SK-N-SH (cell line): ENCODE measurements around the gene TEX264. TPM values are rescaled to one million over a fixed set of nuclear protein-coding genes. Genes with fewer than 3 reads are reported as not detected.

ENCODE experiments used
- CTCF ChIA-PET: fragments of 300-600, 350-600 bp; formaldehyde crosslinking; extraction: SDS; loops from one replicate; lab custom pipeline; 2021; lab: Yijun Ruan, JAX
- POLR2A ChIA-PET: fragments of 350-600 bp; sonication (Branson Sonifier 250); formaldehyde crosslinking; extraction: SDS; loops from one replicate; lab custom pipeline; 2020; ENCODE audit warnings: antibody characterized with exemption, inconsistent platforms; lab: Yijun Ruan, JAX
- DNase-seq: peaks from one replicate; pipeline ENCODE4 v3.0.0; 2012
- H2AFZ ChIP-seq: fragments of 200-600 bp; sonication (generic); 2 replicates; pipeline ENCODE4 v1.8.1; 2016; ENCODE audit warnings: antibody characterized with exemption, mild to moderate bottlenecking, low read depth
- H3F3A ChIP-seq: fragments of 200-600 bp; sonication (generic); replicated peaks from 2 replicates; pipeline ENCODE3; 2016; ENCODE audit warnings: antibody characterized with exemption, mild to moderate bottlenecking; ENCODE audit not compliant: insufficient read depth
- H3K27ac ChIP-seq, 2 experiments: fragments of 200-500 bp in 1 of 2; fragments of 200-600 bp in 1 of 2; sonication (Bioruptor generic) in 1 of 2; sonication (generic), shearing (Covaris generic) in 1 of 2; 2 replicates each; pipeline versions ENCODE4 v1.5.1 to v1.6.1; 2014 to 2016; ENCODE audit warnings: low read depth in 2 of 2, inconsistent platforms in 1 of 2, low read length in 1 of 2, mild to moderate bottlenecking in 1 of 2, mixed read lengths in 1 of 2
- H3K27me3 ChIP-seq: fragments of 200-600 bp; sonication (generic), shearing (Covaris generic); 2 replicates; pipeline ENCODE4 v1.6.1; 2016; ENCODE audit warnings: mixed run types; ENCODE audit not compliant: insufficient read depth
- H3K36me3 ChIP-seq, 2 experiments: fragments of 200-500 bp in 1 of 2; fragments of 200-600 bp in 1 of 2; sonication (Bioruptor generic) in 1 of 2; sonication (generic) in 1 of 2; replicated peaks in 1 of 2; 2 replicates each; pipeline versions ENCODE3 to v1.5.1; 2014 to 2016; ENCODE audit warnings: low read length in 1 of 2, mild to moderate bottlenecking in 1 of 2; ENCODE audit not compliant: insufficient read depth in 2 of 2, control insufficient read depth in 1 of 2
- H3K4me1 ChIP-seq, 2 experiments: fragments of 200-500 bp in 1 of 2; fragments of 200-600 bp in 1 of 2; sonication (Bioruptor generic) in 1 of 2; sonication (generic), shearing (Covaris generic) in 1 of 2; 2 replicates each; pipeline versions ENCODE4 v1.5.1 to v1.6.1; 2014 to 2016; ENCODE audit warnings: low read depth in 1 of 2, low read length in 1 of 2, mixed run types in 1 of 2; ENCODE audit not compliant: insufficient read depth in 2 of 2, control insufficient read depth in 1 of 2
- H3K4me2 ChIP-seq: fragments of 200-600 bp; sonication (generic), shearing (Covaris generic); 2 replicates; pipeline ENCODE4 v1.6.1; 2017; ENCODE audit warnings: mixed run types
- H3K4me3 ChIP-seq, 2 experiments: fragments of 200-500 bp in 1 of 2; fragments of 200-600 bp in 1 of 2; sonication (Bioruptor generic) in 1 of 2; sonication (generic), shearing (Covaris generic) in 1 of 2; 2 replicates each; pipeline versions ENCODE4 v1.5.1 to v1.8.1; 2014 to 2016; ENCODE audit warnings: low read depth in 2 of 2, inconsistent platforms in 1 of 2, low read length in 1 of 2, mild to moderate bottlenecking in 1 of 2, mixed read lengths in 1 of 2, moderate library complexity in 1 of 2
- H3K79me2 ChIP-seq: fragments of 200-600 bp; sonication (generic); 2 replicates; pipeline ENCODE4 v1.8.1; 2017; ENCODE audit warnings: mild to moderate bottlenecking; ENCODE audit not compliant: insufficient read depth
- H3K9ac ChIP-seq: fragments of 200-600 bp; sonication (generic); 2 replicates; pipeline ENCODE4 v1.6.1; 2017; ENCODE audit warnings: mixed run types
- H3K9me2 ChIP-seq: fragments of 200-600 bp; sonication (generic); 2 replicates; pipeline ENCODE4 v1.6.1; 2017; ENCODE audit warnings: mixed run types
- H3K9me3 ChIP-seq: fragments of 200-600 bp; sonication (generic); 2 replicates; pipeline ENCODE4 v1.6.1; 2017; ENCODE audit warnings: mixed run types, mild to moderate bottlenecking, moderate library complexity
- H4K20me1 ChIP-seq: fragments of 200-600 bp; sonication (generic); 2 replicates; pipeline ENCODE4 v1.6.1; 2017; ENCODE audit warnings: mild to moderate bottlenecking, mixed run types; ENCODE audit not compliant: insufficient read depth
- CHD2 ChIP-seq: fragments of 150-350 bp; IDR thresholded peaks from 2 replicates; pipeline ENCODE4 v1.6.1; 2018; ENCODE audit warnings: low read length; ENCODE audit not compliant: partially characterized antibody
- CTCF ChIP-seq: fragments of 200-600 bp; sonication (generic); IDR thresholded peaks from 2 replicates; pipeline ENCODE4 v1.6.1; 2017; ENCODE audit warnings: antibody characterized with exemption, mild to moderate bottlenecking, moderate library complexity
- EZH2phosphoT487 ChIP-seq: fragments of 200-600 bp; sonication (generic); IDR thresholded peaks from 2 replicates; pipeline ENCODE4 v1.6.1; 2017; ENCODE audit warnings: low read depth, mixed run types, mild to moderate bottlenecking, antibody characterized with exemption, moderate library complexity, borderline replicate concordance
- FOXJ3 ChIP-seq: sonication (generic); formaldehyde crosslinking; IDR thresholded peaks from 2 replicates; pipeline ENCODE4 v1.5.1; 2020; ENCODE audit warnings: mild to moderate bottlenecking, missing genetic modification reagents
- FOXM1 ChIP-seq: IDR thresholded peaks from 2 replicates; pipeline ENCODE4 v1.4.0; 2012; ENCODE audit warnings: low read depth, mild to moderate bottlenecking
- GABPA ChIP-seq: IDR thresholded peaks from 2 replicates; pipeline ENCODE4 v1.4.0; 2012; ENCODE audit warnings: low read depth, mild to moderate bottlenecking
- GATA2 ChIP-seq: sonication (generic); formaldehyde crosslinking; IDR thresholded peaks from 2 replicates; pipeline ENCODE4 v1.5.0; 2020; ENCODE audit warnings: mild to moderate bottlenecking, missing genetic modification reagents
- JUND ChIP-seq: IDR thresholded peaks from 2 replicates; pipeline ENCODE4 v1.4.0; 2012
- MEF2A ChIP-seq: IDR thresholded peaks from 2 replicates; pipeline ENCODE4 v1.4.0; 2012; ENCODE audit warnings: low read depth, borderline replicate concordance
- MXI1 ChIP-seq: IDR thresholded peaks from 2 replicates; pipeline ENCODE4 v1.6.1; 2012; ENCODE audit warnings: mild to moderate bottlenecking, low read depth, low read length, improper control_type of control experiment
- NFIC ChIP-seq: IDR thresholded peaks from 2 replicates; pipeline ENCODE4 v1.4.0; 2012; ENCODE audit warnings: borderline replicate concordance
- NRF1 ChIP-seq: IDR thresholded peaks from 2 replicates; pipeline ENCODE4 v1.6.1; 2012; ENCODE audit warnings: low read depth, mild to moderate bottlenecking, low read length
- RCOR1 ChIP-seq: fragments of 150-350 bp; IDR thresholded peaks from 2 replicates; pipeline ENCODE4 v1.6.1; 2017; ENCODE audit warnings: antibody characterized with exemption, low read length
- RFX5 ChIP-seq: IDR thresholded peaks from 2 replicates; pipeline ENCODE4 v1.6.1; 2012; ENCODE audit warnings: mild to moderate bottlenecking, improper control_type of control experiment, low read length
- TAF1 ChIP-seq: IDR thresholded peaks from 2 replicates; pipeline ENCODE4 v1.6.1; 2012; ENCODE audit warnings: low read depth, mild to moderate bottlenecking, low read length, moderate library complexity, borderline replicate concordance
- TCF12 ChIP-seq: IDR thresholded peaks from 2 replicates; pipeline ENCODE4 v1.4.0; 2012
- ZBTB33 ChIP-seq: IDR thresholded peaks from 2 replicates; pipeline ENCODE4 v1.4.0; 2012; ENCODE audit warnings: low read depth, borderline replicate concordance
- WGBS: methylation state at CpG from one replicate; pipeline ENCODE4 v1.1.6; 2017; ENCODE audit warnings: low lambda C conversion rate; 5-methylcytosine and 5-hydroxymethylcytosine counted together
- polyA plus RNA-seq, 3 experiments: library from polyadenylated mRNA; depleted of rRNA; stranded (reverse); fragments of >200 nt; gene quantifications; 2 replicates each; pipeline ENCODE4 v1.2.3, GENCODE V29; 2012
- TF ChIP-seq, protein P1 (sequence below): IDR thresholded peaks from 2 replicates; pipeline ENCODE4 v1.4.0; 2012; ENCODE audit warnings: low read depth
- TF ChIP-seq, protein P2 (sequence below): IDR thresholded peaks from 2 replicates; pipeline ENCODE4 v1.4.0; 2012; ENCODE audit warnings: low read depth, borderline replicate concordance
- TF ChIP-seq, protein P3 (sequence below): IDR thresholded peaks from 2 replicates; pipeline ENCODE4 v1.6.1; 2012; ENCODE audit warnings: mild to moderate bottlenecking, low read depth, low read length, moderate library complexity

Gene TEX264
- polyA plus RNA-seq, 1 of the 3 experiments (the other 2 are of a cell fraction), result 82.1 TPM

GRCh38 chr3:51679777-51680176, 8.7 kb downstream of the TEX264 start:
- H3K27ac ChIP-seq, result no peak overlapping the region
- CTCF ChIA-PET, result interaction anchor here (2.1 to 6.8 kb wide), 4 partner anchors 8 to 290 kb away, joined by 7 to 125 read pairs (median 71); partner anchors contain the start of genes DCAF1, RBM15B and TEX264
- POLR2A ChIA-PET, result no interaction called here
- no peak overlapping the region for H2AFZ ChIP-seq
- peaks cover 4 to 11% of the 10 kb centered on the region in 2 experiments; a peak in 2 of 4 replicates for H3K4me1 ChIP-seq
- TF ChIP-seq GABPA (no peak), TCF12 (no peak), EZH2phosphoT487 (no peak), FOXM1 (no peak), RCOR1 (no peak), NRF1 (no peak), NFIC (no peak), CHD2 (no peak), MXI1 (no peak), TAF1 (no peak), GATA2 (CRISPR knock-in tag) (no peak), CTCF (no peak), ZBTB33 (no peak), JUND (no peak), FOXJ3 (CRISPR knock-in tag) (no peak), MEF2A (no peak), RFX5 (no peak)
- TF ChIP-seq, protein P1, sequence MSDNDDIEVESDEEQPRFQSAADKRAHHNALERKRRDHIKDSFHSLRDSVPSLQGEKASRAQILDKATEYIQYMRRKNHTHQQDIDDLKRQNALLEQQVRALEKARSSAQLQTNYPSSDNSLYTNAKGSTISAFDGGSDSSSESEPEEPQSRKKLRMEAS, result no peak
- TF ChIP-seq, protein P2, sequence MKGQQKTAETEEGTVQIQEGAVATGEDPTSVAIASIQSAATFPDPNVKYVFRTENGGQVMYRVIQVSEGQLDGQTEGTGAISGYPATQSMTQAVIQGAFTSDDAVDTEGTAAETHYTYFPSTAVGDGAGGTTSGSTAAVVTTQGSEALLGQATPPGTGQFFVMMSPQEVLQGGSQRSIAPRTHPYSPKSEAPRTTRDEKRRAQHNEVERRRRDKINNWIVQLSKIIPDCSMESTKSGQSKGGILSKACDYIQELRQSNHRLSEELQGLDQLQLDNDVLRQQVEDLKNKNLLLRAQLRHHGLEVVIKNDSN, result no peak
- TF ChIP-seq, protein P3, sequence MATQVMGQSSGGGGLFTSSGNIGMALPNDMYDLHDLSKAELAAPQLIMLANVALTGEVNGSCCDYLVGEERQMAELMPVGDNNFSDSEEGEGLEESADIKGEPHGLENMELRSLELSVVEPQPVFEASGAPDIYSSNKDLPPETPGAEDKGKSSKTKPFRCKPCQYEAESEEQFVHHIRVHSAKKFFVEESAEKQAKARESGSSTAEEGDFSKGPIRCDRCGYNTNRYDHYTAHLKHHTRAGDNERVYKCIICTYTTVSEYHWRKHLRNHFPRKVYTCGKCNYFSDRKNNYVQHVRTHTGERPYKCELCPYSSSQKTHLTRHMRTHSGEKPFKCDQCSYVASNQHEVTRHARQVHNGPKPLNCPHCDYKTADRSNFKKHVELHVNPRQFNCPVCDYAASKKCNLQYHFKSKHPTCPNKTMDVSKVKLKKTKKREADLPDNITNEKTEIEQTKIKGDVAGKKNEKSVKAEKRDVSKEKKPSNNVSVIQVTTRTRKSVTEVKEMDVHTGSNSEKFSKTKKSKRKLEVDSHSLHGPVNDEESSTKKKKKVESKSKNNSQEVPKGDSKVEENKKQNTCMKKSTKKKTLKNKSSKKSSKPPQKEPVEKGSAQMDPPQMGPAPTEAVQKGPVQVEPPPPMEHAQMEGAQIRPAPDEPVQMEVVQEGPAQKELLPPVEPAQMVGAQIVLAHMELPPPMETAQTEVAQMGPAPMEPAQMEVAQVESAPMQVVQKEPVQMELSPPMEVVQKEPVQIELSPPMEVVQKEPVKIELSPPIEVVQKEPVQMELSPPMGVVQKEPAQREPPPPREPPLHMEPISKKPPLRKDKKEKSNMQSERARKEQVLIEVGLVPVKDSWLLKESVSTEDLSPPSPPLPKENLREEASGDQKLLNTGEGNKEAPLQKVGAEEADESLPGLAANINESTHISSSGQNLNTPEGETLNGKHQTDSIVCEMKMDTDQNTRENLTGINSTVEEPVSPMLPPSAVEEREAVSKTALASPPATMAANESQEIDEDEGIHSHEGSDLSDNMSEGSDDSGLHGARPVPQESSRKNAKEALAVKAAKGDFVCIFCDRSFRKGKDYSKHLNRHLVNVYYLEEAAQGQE, result no peak
- TF ChIP-seq, all 33 proteins: peak for 0
- Histone ChIP-seq H3K9ac (no peak overlapping the region), H3K4me2 (no peak overlapping the region), H3F3A (no peaks in the 10 kb centered on the region), H3K36me3 (peaks cover 6 to 44% of the 10 kb centered on the region in 2 experiments), H3K9me3 (no peaks in the 10 kb centered on the region), H3K4me3 (no peak overlapping the region), H3K79me2 (peaks cover 3% of the 10 kb centered on the region; the same call in 1 of the 2 replicates), H3K27me3 (no peaks in the 10 kb centered on the region), H3K9me2 (no peaks in the 10 kb centered on the region), H4K20me1 (peaks cover 20% of the 10 kb centered on the region)
- DNase-seq, result no peak
- WGBS, result 96% methylated on average over 5 of the region's 7 CpGs
